HCT116 (cell line): ENCODE data around the gene TAS2R30. TPM values are rescaled to one million over a fixed set of nuclear protein-coding genes. Genes with fewer than 3 reads are reported as not detected.

ENCODE experiments used
- ATAC-seq: fragments of 200-7000 bp; cut with Tn5 transposase; 2 replicates; pipeline ENCODE4 v1.9.1; 2020; ENCODE audit warnings: mild to moderate bottlenecking, moderate library complexity
- BruUV-seq: library from RNA; stranded (reverse); fragments of 400-500 nt; replicated peaks from 2 replicates; lab custom pipeline; 2021; lab: Mats Ljungman, UMichigan
- CTCF ChIA-PET: fragments of 300-600 bp; sonication (Branson Sonifier 250); formaldehyde crosslinking; loops from one replicate; lab custom pipeline; 2021; ENCODE audit warnings: antibody characterized with exemption; lab: Charles Lee
- POLR2A ChIA-PET: fragments of 300-600, 350-600 bp; sonication (Branson Sonifier 250); formaldehyde crosslinking; loops from one replicate; lab custom pipeline; 2021; ENCODE audit warnings: antibody characterized with exemption; lab: Charles Lee
- RAD21 ChIA-PET, 2 experiments: fragments of 300-600 bp; sonication (Branson Sonifier 250); formaldehyde crosslinking; loops; one replicate each; lab custom pipeline; 2023; ENCODE audit warnings: low total read pairs in 2 of 2; ENCODE audit not compliant: uncharacterized antibody in 2 of 2, unreplicated experiment in 2 of 2, low non-redundant PET in 1 of 2; lab: Charles Lee
- DNase-seq: peaks from one replicate; pipeline ENCODE4 v3.0.0-alpha.2; 2010; ENCODE audit warnings: low read depth, low spot score
- H2AFZ ChIP-seq: fragments of 200-600 bp; shearing (Covaris generic), sonication (generic); 2 replicates; pipeline ENCODE4 v1.6.1; 2017; ENCODE audit warnings: low read depth, mixed run types, mixed read lengths, antibody characterized with exemption, low read length; ENCODE audit not compliant: poor library complexity, severe bottlenecking
- H3K27ac ChIP-seq: 2 replicates; pipeline ENCODE4 v1.5.1; 2012; ENCODE audit warnings: low read depth, low read length
- H3K27me3 ChIP-seq: fragments of 200-600 bp; sonication (generic); 2 replicates; pipeline ENCODE4 v1.6.1; 2016; ENCODE audit warnings: mixed run types, low read length, mixed read lengths; ENCODE audit not compliant: insufficient read depth
- H3K36me3 ChIP-seq, 2 experiments: fragments of 200-500 bp in 1 of 2; fragments of 200-600 bp in 1 of 2; sonication (Bioruptor generic) in 1 of 2; sonication (generic) in 1 of 2; 2 replicates each; pipeline versions ENCODE4 v1.5.1 to v1.6.1; 2014 to 2016; ENCODE audit warnings: low read length in 2 of 2, inconsistent platforms in 1 of 2, mixed read lengths in 1 of 2, mixed run types in 1 of 2; ENCODE audit not compliant: insufficient read depth in 2 of 2, control insufficient read depth in 1 of 2
- H3K4me1 ChIP-seq, 2 experiments: fragments of 200-600 bp in 1 of 2; sonication (generic) in 1 of 2; 2 replicates each; pipeline versions ENCODE4 v1.5.1 to v1.6.1; 2012 to 2017; ENCODE audit warnings: low read length in 2 of 2, inconsistent platforms in 1 of 2, mild to moderate bottlenecking in 1 of 2, mixed read lengths in 1 of 2, mixed run types in 1 of 2, moderate library complexity in 1 of 2; ENCODE audit not compliant: insufficient read depth in 2 of 2, control insufficient read depth in 1 of 2
- H3K4me2 ChIP-seq: fragments of 200-600 bp; sonication (generic); 2 replicates; pipeline ENCODE4 v1.6.1; 2017; ENCODE audit warnings: mixed run types, low read length, mixed read lengths
- H3K4me3 ChIP-seq, 2 experiments: fragments of 200-600 bp in 1 of 2; sonication (generic) in 1 of 2; replicated peaks in 1 of 2; 2 replicates each; pipeline ENCODE4 v1.5.1; 2011 to 2016; ENCODE audit warnings: low read length in 2 of 2, control low read depth in 1 of 2, low read depth in 1 of 2, mild to moderate bottlenecking in 1 of 2, mixed read lengths in 1 of 2, mixed run types in 1 of 2
- H3K79me2 ChIP-seq: fragments of 200-600 bp; sonication (generic); 2 replicates; pipeline ENCODE4 v1.6.1; 2017; ENCODE audit warnings: mild to moderate bottlenecking, mixed run types, low read length, moderate library complexity, mixed read lengths; ENCODE audit not compliant: insufficient read depth
- H3K9ac ChIP-seq: fragments of 200-600 bp; sonication (generic); 2 replicates; pipeline ENCODE4 v1.6.1; 2016; ENCODE audit warnings: low read length, mixed read lengths
- H3K9me2 ChIP-seq: fragments of 200-600 bp; sonication (generic), shearing (Covaris generic); 2 replicates; pipeline ENCODE4 v1.6.1; 2017; ENCODE audit warnings: mixed run types, mild to moderate bottlenecking, moderate library complexity; ENCODE audit not compliant: insufficient read depth
- H3K9me3 ChIP-seq, 2 experiments: fragments of 200-500 bp in 1 of 2; fragments of 200-600 bp in 1 of 2; sonication (Bioruptor generic) in 1 of 2; sonication (generic) in 1 of 2; 2 replicates each; pipeline ENCODE4 v1.6.1; 2014 to 2017; ENCODE audit warnings: low read length in 2 of 2, mixed read lengths in 2 of 2, inconsistent platforms in 1 of 2, low read depth in 1 of 2, mild to moderate bottlenecking in 1 of 2, mixed run types in 1 of 2, moderate library complexity in 1 of 2; ENCODE audit not compliant: control insufficient read depth in 1 of 2, insufficient read depth in 1 of 2
- H4K20me1 ChIP-seq: fragments of 200-600 bp; sonication (generic), shearing (Covaris generic); 2 replicates; pipeline ENCODE4 v1.6.1; 2017; ENCODE audit warnings: mixed run types, mild to moderate bottlenecking, moderate library complexity; ENCODE audit not compliant: insufficient read depth
- CBX3 ChIP-seq: IDR thresholded peaks from 2 replicates; pipeline ENCODE4 v1.6.1; 2012; ENCODE audit warnings: low read depth
- CEBPB ChIP-seq: IDR thresholded peaks from 2 replicates; pipeline ENCODE4 v1.6.1; 2012; ENCODE audit warnings: low read depth
- EGR1 ChIP-seq: IDR thresholded peaks from 2 replicates; pipeline ENCODE4 v1.6.1; 2012; ENCODE audit warnings: low read depth
- ELF1 ChIP-seq: IDR thresholded peaks from 2 replicates; pipeline ENCODE4 v1.6.1; 2012; ENCODE audit warnings: low read depth, borderline replicate concordance
- EZH2 ChIP-seq: fragments of 200-600 bp; sonication (generic); IDR thresholded peaks from 2 replicates; pipeline ENCODE4 v1.6.1; 2017; ENCODE audit warnings: antibody characterized with exemption, mixed run types
- EZH2phosphoT487 ChIP-seq: fragments of 200-600 bp; IDR thresholded peaks from 2 replicates; pipeline ENCODE4 v1.6.1; 2018; ENCODE audit warnings: antibody characterized with exemption, borderline replicate concordance
- FOSL1 ChIP-seq: IDR thresholded peaks from 2 replicates; pipeline ENCODE4 v1.6.1; 2012; ENCODE audit warnings: low read depth
- JUND ChIP-seq: IDR thresholded peaks from 2 replicates; pipeline ENCODE4 v1.6.1; 2012
- POLR2A ChIP-seq: IDR thresholded peaks from 2 replicates; pipeline ENCODE4 v1.7.0; 2011; ENCODE audit warnings: borderline replicate concordance; ENCODE audit not compliant: insufficient read depth, insufficient read length; ENCODE audit errors: extremely low read depth
- POLR2AphosphoS5 ChIP-seq: IDR thresholded peaks from 2 replicates; pipeline ENCODE4 v1.6.1; 2011; ENCODE audit warnings: mild to moderate bottlenecking, low read depth, low read length, moderate library complexity
- RAD21 ChIP-seq: IDR thresholded peaks from 2 replicates; pipeline ENCODE4 v1.6.1; 2012; ENCODE audit warnings: low read depth, mild to moderate bottlenecking
- SIN3A ChIP-seq: IDR thresholded peaks from 2 replicates; pipeline ENCODE4 v1.6.1; 2012; ENCODE audit warnings: low read depth
- SP1 ChIP-seq: IDR thresholded peaks from 2 replicates; pipeline ENCODE4 v1.6.1; 2012; ENCODE audit warnings: low read depth
- TCF7L2 ChIP-seq: IDR thresholded peaks from 2 replicates; pipeline ENCODE4 v1.7.0; 2011; ENCODE audit warnings: borderline replicate concordance, inconsistent platforms; ENCODE audit not compliant: insufficient read depth, insufficient read length; ENCODE audit errors: extremely low read depth
- YY1 ChIP-seq: IDR thresholded peaks from 2 replicates; pipeline ENCODE4 v1.6.1; 2011; ENCODE audit warnings: low read length, low read depth, moderate library complexity, mild to moderate bottlenecking; ENCODE audit not compliant: insufficient replicate concordance; ENCODE audit errors: extremely low read depth
- ZBTB33 ChIP-seq: IDR thresholded peaks from 2 replicates; pipeline ENCODE4 v1.6.1; 2011; ENCODE audit warnings: mild to moderate bottlenecking, low read length, moderate library complexity; ENCODE audit not compliant: insufficient replicate concordance; ENCODE audit errors: extremely low read depth
- ZFX ChIP-seq: fragments of 450-650 bp; IDR thresholded peaks from 2 replicates; pipeline ENCODE4 v1.6.1; 2017
- ZNF274 ChIP-seq: fragments of 200-500 bp; sonication (Bioruptor generic); IDR thresholded peaks from 2 replicates; pipeline ENCODE4 v1.6.1; 2014; ENCODE audit warnings: mild to moderate bottlenecking, low read depth, low read length, inconsistent platforms
- intact Hi-C: fragments of 100-400 bp; cut with micrococcal nuclease; formaldehyde crosslinking; loops from 2 replicates; pipeline ENCODE4 v1.10.0; 2022
- total RNA-seq: library from RNA; stranded (reverse); gene quantifications from one replicate; pipeline ENCODE4 v1.2.1, GENCODE V29; 2021; ENCODE audit not compliant: unreplicated experiment
- TF ChIP-seq, protein P1 (sequence below): IDR thresholded peaks from 2 replicates; pipeline ENCODE4 v1.6.1; 2012

Gene TAS2R30
- total RNA-seq, 1 experiment from 2014 or later = 1.5 TPM

GRCh38 chr12:11107719-11108118 is 26.7 kb downstream of the TAS2R30 start:
- H3K79me2 ChIP-seq = peaks cover 85% of the 10 kb centered on the region
- H3K36me3 ChIP-seq = no peaks in the 10 kb centered on the region; a peak in 1 of 4 replicates
- no peaks in the 10 kb centered on the region for H3K9me2 ChIP-seq
- ChIA-PET POLR2A (no interaction called here), CTCF (no interaction called here), RAD21 (no interaction called here)
- intact Hi-C loops = no loop called here
- no peaks in the 10 kb centered on the region for H3K9me3 ChIP-seq
- no peak overlapping the region for H2AFZ ChIP-seq
- no peak overlapping the region for H3K4me2 ChIP-seq
- H3K4me3 ChIP-seq = no peak overlapping the region
- DNase-seq = no peak
- H4K20me1 ChIP-seq = no peaks in the 10 kb centered on the region
- TF ChIP-seq RAD21 = no peak
- TF ChIP-seq ZFX = no peak
- no peak for TF ChIP-seq SIN3A
- no peak for TF ChIP-seq CEBPB
- no peak for TF ChIP-seq POLR2AphosphoS5
- TF ChIP-seq JUND = no peak
- TF ChIP-seq ELF1 = no peak
- TF ChIP-seq, protein P1, sequence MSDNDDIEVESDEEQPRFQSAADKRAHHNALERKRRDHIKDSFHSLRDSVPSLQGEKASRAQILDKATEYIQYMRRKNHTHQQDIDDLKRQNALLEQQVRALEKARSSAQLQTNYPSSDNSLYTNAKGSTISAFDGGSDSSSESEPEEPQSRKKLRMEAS = no peak
- no peak for TF ChIP-seq TCF7L2
- TF ChIP-seq POLR2A = no peak
- TF ChIP-seq EZH2 = no peak
- no peak for TF ChIP-seq ZNF274
- no peak for TF ChIP-seq EGR1
- TF ChIP-seq CBX3 = no peak
- no peak overlapping the region for H3K9ac ChIP-seq
- no peaks in the 10 kb centered on the region for H3K27me3 ChIP-seq
- no peak for ATAC-seq
- H3K27ac ChIP-seq = no peak overlapping the region
- no TSS peak for BruUV-seq
- no peaks in the 10 kb centered on the region for H3K4me1 ChIP-seq

DNA sequence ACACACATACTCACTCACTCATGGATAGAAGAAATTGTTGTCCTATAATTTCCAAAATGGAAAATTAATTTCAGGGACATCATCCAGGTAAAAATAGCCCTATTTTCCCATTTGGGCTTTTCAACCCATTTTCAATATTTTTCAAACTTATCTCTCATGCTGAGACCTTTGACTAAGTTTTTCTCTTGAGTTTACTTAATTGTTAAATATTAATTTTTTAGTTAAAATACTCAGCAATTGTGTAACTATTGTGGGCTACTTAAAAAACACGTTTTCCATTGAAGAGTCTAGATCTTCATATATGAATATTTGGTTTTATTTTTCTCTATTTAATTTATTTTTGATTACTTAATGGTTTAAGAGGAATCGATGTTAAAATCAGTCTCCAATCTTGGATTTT is 28.2 kb downstream of the TAS2R30 start:
- no peak for ATAC-seq
- ChIA-PET POLR2A (no interaction called here), RAD21 (no interaction called here), CTCF (no interaction called here)
- Histone ChIP-seq H3K9me2 (no peaks in the 10 kb centered on the region), H3K4me1 (no peaks in the 10 kb centered on the region), H3K27ac (no peak overlapping the region), H3K79me2 (peaks cover 75% of the 10 kb centered on the region), H3K4me3 (no peak overlapping the region), H4K20me1 (no peaks in the 10 kb centered on the region), H3K27me3 (no peaks in the 10 kb centered on the region), H3K36me3 (no peaks in the 10 kb centered on the region; a peak in 1 of 4 replicates), H3K9ac (no peak overlapping the region), H2AFZ (no peak overlapping the region), H3K4me2 (no peak overlapping the region), H3K9me3 (no peaks in the 10 kb centered on the region)
- intact Hi-C loops = no loop called here
- DNase-seq = no peak
- no TSS peak for BruUV-seq
- no peak for TF ChIP-seq EZH2phosphoT487
- TF ChIP-seq CEBPB = no peak
- no peak for TF ChIP-seq CBX3
- no peak for TF ChIP-seq SP1
- no peak for TF ChIP-seq SIN3A
- no peak for TF ChIP-seq RAD21
- no peak for TF ChIP-seq EZH2
- TF ChIP-seq YY1 = no peak
- TF ChIP-seq FOSL1 = no peak
- no peak for TF ChIP-seq ZFX
- no peak for TF ChIP-seq EGR1
- TF ChIP-seq, protein P1 = no peak
- no peak for TF ChIP-seq POLR2AphosphoS5
- no peak for TF ChIP-seq JUND
- no peak for TF ChIP-seq ZBTB33
